Measurements from ENCODE around the gene CFAP161.

GRCh38 chr15:81151389-81151788 lies 17.3 kb downstream of the CFAP161 start:
- TF ChIP-seq CTCF (IDR thresholded peaks at IDR 0.05) (no peak), POLR2A (IDR thresholded peaks at IDR 0.05) (no peak)
